ENCODE measurements around the gene EXD1. TPM values are rescaled to one million over a fixed set of nuclear protein-coding genes. Genes with fewer than 3 reads are reported as not detected.

Gene EXD1
- total RNA-seq, 4 donors from 2014 or later = not detected

DNA sequence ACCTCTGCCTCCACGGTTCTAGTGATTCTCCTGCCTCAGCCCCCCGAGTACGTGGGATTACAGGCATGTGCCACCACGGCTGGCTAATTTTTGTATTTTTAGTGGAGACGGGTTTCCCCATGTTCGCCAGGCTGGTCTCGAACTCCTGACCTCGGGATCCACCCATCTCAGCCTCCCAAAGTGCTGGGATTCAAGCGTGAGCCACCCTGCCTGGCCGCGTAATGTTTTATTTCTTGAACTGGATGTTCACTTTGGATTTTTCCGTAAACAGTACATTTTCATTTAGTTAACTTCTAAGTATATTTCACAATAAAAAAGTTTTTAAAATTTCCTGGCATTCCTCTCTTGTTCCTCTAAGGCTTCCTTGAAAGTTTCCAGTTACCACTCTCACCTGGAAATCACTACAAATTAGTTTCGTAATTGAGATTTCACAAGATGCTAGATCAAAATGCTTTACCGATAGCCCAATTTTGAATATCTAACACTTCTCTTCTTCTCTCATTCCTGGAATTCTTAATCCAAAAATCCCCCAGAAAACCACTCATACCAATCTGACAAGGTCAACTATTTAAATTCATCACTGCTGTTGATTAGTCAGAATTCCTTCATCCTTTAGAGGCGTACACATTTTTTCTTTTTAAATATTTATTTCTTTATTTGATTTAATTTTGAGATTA lies 69.8 kb downstream of the EXD1 start:
- TF ChIP-seq, protein P1, sequence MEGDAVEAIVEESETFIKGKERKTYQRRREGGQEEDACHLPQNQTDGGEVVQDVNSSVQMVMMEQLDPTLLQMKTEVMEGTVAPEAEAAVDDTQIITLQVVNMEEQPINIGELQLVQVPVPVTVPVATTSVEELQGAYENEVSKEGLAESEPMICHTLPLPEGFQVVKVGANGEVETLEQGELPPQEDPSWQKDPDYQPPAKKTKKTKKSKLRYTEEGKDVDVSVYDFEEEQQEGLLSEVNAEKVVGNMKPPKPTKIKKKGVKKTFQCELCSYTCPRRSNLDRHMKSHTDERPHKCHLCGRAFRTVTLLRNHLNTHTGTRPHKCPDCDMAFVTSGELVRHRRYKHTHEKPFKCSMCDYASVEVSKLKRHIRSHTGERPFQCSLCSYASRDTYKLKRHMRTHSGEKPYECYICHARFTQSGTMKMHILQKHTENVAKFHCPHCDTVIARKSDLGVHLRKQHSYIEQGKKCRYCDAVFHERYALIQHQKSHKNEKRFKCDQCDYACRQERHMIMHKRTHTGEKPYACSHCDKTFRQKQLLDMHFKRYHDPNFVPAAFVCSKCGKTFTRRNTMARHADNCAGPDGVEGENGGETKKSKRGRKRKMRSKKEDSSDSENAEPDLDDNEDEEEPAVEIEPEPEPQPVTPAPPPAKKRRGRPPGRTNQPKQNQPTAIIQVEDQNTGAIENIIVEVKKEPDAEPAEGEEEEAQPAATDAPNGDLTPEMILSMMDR (IDR thresholded peaks at IDR 0.05; ENCODE audit: low read depth) = no peak

DNA sequence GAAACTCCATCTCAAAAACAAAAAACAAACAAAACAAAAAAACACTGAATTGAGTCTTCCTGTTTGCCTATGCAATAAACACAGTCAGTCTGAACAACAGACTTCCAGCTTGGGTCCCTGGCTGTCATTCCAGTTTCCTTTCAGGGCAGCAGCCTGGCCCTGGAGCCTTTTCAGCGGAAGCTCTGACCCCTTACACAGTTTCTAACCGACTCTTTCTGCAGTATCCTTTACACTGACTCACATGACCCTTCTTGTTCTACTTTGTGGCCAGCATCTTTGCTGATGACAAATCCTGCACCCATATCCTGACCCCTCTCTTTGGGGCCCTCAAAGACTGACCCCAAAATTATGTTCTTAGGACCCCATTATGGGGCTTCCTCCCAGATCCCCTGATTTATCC lies 76.1 kb downstream of the EXD1 start:
- TF ChIP-seq, protein P1 (IDR thresholded peaks at IDR 0.05; ENCODE audit: low read depth) = no peak

DNA sequence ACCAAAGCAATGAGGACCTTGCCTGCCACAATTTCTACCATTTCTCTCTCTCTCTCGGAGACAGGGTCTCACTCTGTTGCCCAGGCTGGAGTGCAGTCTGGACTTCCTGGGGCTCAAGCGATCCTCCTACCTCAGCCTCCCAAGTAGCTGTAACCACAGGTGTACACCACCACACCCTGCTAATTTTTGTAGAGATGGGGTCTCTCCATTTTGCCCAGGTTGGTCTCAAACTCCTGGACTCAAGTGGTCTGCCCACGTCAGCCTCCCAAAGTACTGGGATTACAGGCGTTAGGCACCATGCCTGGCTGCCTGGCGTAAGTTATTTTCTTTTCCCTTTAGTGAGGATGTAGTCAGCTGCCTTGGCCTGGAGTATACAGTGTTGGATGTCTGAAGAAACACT lies 76.8 kb downstream of the EXD1 start:
- TF ChIP-seq, protein P1 (IDR thresholded peaks at IDR 0.05; ENCODE audit: low read depth) = no peak

DNA sequence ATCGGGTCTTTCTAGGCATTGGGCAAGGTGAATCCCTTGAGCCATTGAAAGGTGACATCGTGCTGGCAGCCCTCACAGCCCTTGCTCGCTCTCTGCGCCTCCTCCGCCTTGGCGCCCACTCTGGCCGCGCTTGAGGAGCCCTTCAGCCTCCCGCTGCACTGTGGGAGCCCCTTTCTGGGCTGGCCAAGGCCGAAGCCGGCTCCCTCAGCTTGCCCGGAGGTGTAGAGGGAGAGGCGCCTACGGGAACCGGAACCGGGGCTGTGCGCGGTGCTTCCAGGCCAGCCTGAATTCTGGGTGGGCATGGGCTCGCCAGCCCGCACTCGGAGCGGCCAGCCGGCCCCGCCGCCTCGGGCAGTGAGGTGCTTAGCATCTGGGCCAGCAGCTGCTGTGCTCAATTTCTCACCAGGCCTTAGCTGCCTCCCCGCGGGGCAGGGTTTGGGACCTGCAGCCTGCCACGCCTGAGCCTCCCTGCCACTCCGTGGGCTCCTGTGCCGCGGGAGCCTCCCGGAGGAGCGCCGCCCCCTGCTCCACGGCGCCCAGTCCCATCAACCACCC lies 79.0 kb downstream of the EXD1 start:
- TF ChIP-seq, protein P1 (IDR thresholded peaks at IDR 0.05; ENCODE audit: low read depth) = no peak

DNA sequence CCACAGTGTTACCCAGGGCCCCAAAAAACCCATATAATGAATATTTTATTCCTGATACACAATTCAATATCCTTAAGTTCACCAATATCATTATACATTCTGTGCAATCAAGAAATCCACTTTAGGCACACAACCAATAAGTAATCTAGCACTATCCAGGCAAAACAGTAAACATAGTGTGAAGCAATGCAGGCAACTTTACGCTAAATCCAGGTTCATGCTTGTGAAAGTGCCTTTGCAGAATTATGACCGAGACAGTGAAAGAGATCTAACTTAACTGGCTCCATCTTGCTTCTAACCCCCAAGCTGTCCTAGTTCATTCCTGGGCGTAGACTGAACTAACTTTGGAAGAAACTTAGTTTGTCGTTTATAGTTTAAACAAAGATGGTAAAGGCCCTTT lies 80.3 kb downstream of the EXD1 start:
- TF ChIP-seq, protein P1 (IDR thresholded peaks at IDR 0.05; ENCODE audit: low read depth) = no peak

DNA sequence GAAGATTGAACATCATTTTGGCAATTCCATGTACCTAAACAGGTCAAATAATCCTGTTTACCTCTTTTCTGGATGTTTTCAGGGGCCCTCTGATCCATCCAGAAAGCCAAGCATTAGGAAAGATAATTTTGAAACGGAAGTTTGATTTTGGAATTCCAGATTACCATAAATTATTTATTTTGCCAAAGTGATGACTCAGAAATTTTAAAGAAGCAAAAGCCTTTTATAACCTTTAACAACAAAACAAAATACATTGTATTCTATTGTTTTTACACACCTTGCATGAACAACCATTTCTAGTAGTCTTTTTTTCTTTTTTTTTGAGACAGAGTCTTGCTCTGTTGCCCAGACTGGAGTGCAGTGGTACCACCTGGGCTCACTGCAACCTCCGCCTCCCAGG lies 82.5 kb downstream of the EXD1 start:
- TF ChIP-seq, protein P1 (IDR thresholded peaks at IDR 0.05; ENCODE audit: low read depth) = no peak

DNA sequence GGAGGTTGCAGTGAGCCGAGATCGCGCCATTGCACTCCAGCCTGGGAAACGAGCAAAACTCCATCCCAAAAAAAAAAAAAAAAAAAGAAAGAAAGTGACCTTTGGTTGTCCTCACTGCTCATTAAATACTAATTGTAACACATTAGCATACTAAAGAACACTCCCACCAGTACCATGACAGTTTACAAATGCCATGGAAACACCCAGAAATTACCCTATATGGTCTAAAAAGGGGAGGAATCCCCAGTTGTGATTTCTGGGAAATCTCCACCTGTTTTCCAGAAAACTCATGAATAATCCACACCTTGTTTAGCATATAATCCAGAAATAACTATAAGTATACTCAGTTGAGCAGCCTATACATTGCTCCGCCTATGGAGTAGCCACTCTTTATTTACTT lies 90.9 kb downstream of the EXD1 start:
- TF ChIP-seq, protein P1 (IDR thresholded peaks at IDR 0.05; ENCODE audit: low read depth) = no peak
